ENCODE measurements around the gene RESP18.
"Not testable (repeated sequence)": the region's sequence is repeated elsewhere in the genome, so short reads cannot be mapped to it uniquely, and the experiment has no call there.

Gene RESP18

GRCh38 chr2:219350710-219351221, 18.2 kb upstream of the RESP18 start:
- H3K36me3 ChIP-seq (replicated peaks): no peaks in the 10 kb centered on the region
- in situ Hi-C loops (cut with MboI; ENCODE audit: low sequenced_read_pairs): no loop called here
- peak in 1 of 2 experiments; percentile 22 for DNase-seq (ENCODE audit: low spot score in 2 of 2)

GRCh38 chr2:219350215-219350614, 17.7 kb upstream of the RESP18 start:
- no peak overlapping the region for H3K4me3 ChIP-seq
- peaks cover 4% of the 10 kb centered on the region for H3K27me3 ChIP-seq (ENCODE audit: low read depth)
- H3K4me1 ChIP-seq: no peaks in the 10 kb centered on the region
- no peaks in the 10 kb centered on the region for H3K36me3 ChIP-seq (replicated peaks)
- in situ Hi-C loops (cut with MboI; ENCODE audit: low sequenced_read_pairs): no loop called here
- H3K9me3 ChIP-seq: no peaks in the 10 kb centered on the region
- no peak for DNase-seq (ENCODE audit: low spot score in 2 of 2)

More at GRCh38 chr2:219350710-219351221, 18.2 kb upstream of the RESP18 start:
- H3K4me3 ChIP-seq: no peak overlapping the region
- no peaks in the 10 kb centered on the region for H3K4me1 ChIP-seq
- peaks cover 9% of the 10 kb centered on the region for H3K27me3 ChIP-seq (ENCODE audit: low read depth)
- H3K9me3 ChIP-seq: no peaks in the 10 kb centered on the region

- Histone ChIP-seq H3K36me3 (replicated peaks) (no peaks in the 10 kb centered on the region), H3K4me1 (no peaks in the 10 kb centered on the region), H3K9me3 (no peaks in the 10 kb centered on the region), H3K4me3 (no peak overlapping the region), H3K27me3 (ENCODE audit: low read depth) (peaks cover 21% of the 10 kb centered on the region; the same call in 1 of the 2 replicates)
- DNase-seq (ENCODE audit: low spot score in 2 of 2): no peak
- in situ Hi-C loops (cut with MboI; ENCODE audit: low sequenced_read_pairs): no loop called here
Measured at GRCh38 chr2:219344751-219345430, 12.3 kb upstream of the RESP18 start.

- no peaks in the 10 kb centered on the region for H3K36me3 ChIP-seq (replicated peaks)
- peaks cover 20% of the 10 kb centered on the region for H3K27me3 ChIP-seq (ENCODE audit: low read depth)
- no peaks in the 10 kb centered on the region for H3K9me3 ChIP-seq
- H3K4me3 ChIP-seq: no peak overlapping the region
- no peak for DNase-seq (ENCODE audit: low spot score in 2 of 2)
- no peaks in the 10 kb centered on the region for H3K4me1 ChIP-seq
- in situ Hi-C loops (cut with MboI; ENCODE audit: low sequenced_read_pairs): no loop called here
Measured at GRCh38 chr2:219335373-219335786, 2.8 kb upstream of the RESP18 start.

- Histone ChIP-seq H3K4me3 (no peak overlapping the region), H3K36me3 (replicated peaks) (no peaks in the 10 kb centered on the region), H3K4me1 (no peaks in the 10 kb centered on the region), H3K27me3 (ENCODE audit: low read depth) (peaks cover 14% of the 10 kb centered on the region), H3K9me3 (no peaks in the 10 kb centered on the region)
- DNase-seq (ENCODE audit: low spot score in 2 of 2): no peak
- in situ Hi-C loops (cut with MboI; ENCODE audit: low sequenced_read_pairs): no loop called here
Measured at GRCh38 chr2:219334076-219334475, 1.5 kb upstream of the RESP18 start.

- in situ Hi-C loops (cut with MboI; ENCODE audit: low sequenced_read_pairs): no loop called here
- Histone ChIP-seq H3K4me3 (no peak overlapping the region), H3K27me3 (ENCODE audit: low read depth) (peaks cover 12% of the 10 kb centered on the region), H3K36me3 (replicated peaks) (no peaks in the 10 kb centered on the region), H3K9me3 (no peaks in the 10 kb centered on the region), H3K4me1 (no peaks in the 10 kb centered on the region)
- DNase-seq (ENCODE audit: low spot score in 2 of 2): peak in 1 of 2 experiments; percentile 67
Measured at GRCh38 chr2:219331560-219332213, 857 bp downstream of the RESP18 start.

- in situ Hi-C loops (cut with MboI; ENCODE audit: low sequenced_read_pairs): no loop called here
Measured at GRCh38 chr2:219327719-219328118, 4.8 kb downstream of the RESP18 start.

GRCh38 chr2:219325657-219326315, 6.8 kb downstream of the RESP18 start:
- Histone ChIP-seq H3K36me3 (replicated peaks) (no peaks in the 10 kb centered on the region), H3K4me3 (no peak overlapping the region), H3K4me1 (no peaks in the 10 kb centered on the region), H3K9me3 (no peaks in the 10 kb centered on the region), H3K27me3 (ENCODE audit: low read depth) (peaks cover 2% of the 10 kb centered on the region; the same call in 1 of the 2 replicates)
- DNase-seq (ENCODE audit: low spot score in 2 of 2): no peak
- in situ Hi-C loops (cut with MboI; ENCODE audit: low sequenced_read_pairs): no loop called here

More at GRCh38 chr2:219327719-219328118, 4.8 kb downstream of the RESP18 start:
- Histone ChIP-seq H3K4me3 (no peak overlapping the region), H3K36me3 (replicated peaks) (no peaks in the 10 kb centered on the region), H3K4me1 (no peaks in the 10 kb centered on the region), H3K27me3 (ENCODE audit: low read depth) (peaks cover 6% of the 10 kb centered on the region), H3K9me3 (no peaks in the 10 kb centered on the region)
- DNase-seq (ENCODE audit: low spot score in 2 of 2): no peak

GRCh38 chr2:219325136-219325535, 7.4 kb downstream of the RESP18 start:
- H3K36me3 ChIP-seq (replicated peaks): no peaks in the 10 kb centered on the region
- no peaks in the 10 kb centered on the region for H3K4me1 ChIP-seq
- in situ Hi-C loops (cut with MboI; ENCODE audit: low sequenced_read_pairs): no loop called here
- DNase-seq (ENCODE audit: low spot score in 2 of 2): no peak
- no peak overlapping the region for H3K4me3 ChIP-seq
- H3K27me3 ChIP-seq (ENCODE audit: low read depth): peaks cover 2% of the 10 kb centered on the region; the same call in 1 of the 2 replicates
- H3K9me3 ChIP-seq: no peaks in the 10 kb centered on the region

GRCh38 chr2:219323434-219323833, 9.1 kb downstream of the RESP18 start:
- Histone ChIP-seq H3K4me1 (no peaks in the 10 kb centered on the region), H3K27me3 (ENCODE audit: low read depth) (no peaks in the 10 kb centered on the region), H3K36me3 (replicated peaks) (no peaks in the 10 kb centered on the region), H3K9me3 (no peaks in the 10 kb centered on the region), H3K4me3 (no peak overlapping the region)
- DNase-seq (ENCODE audit: low spot score in 2 of 2): no peak
- in situ Hi-C loops (cut with MboI; ENCODE audit: low sequenced_read_pairs): no loop called here

- no peak for DNase-seq (ENCODE audit: low spot score in 2 of 2)
- Histone ChIP-seq H3K9me3 (no peaks in the 10 kb centered on the region), H3K36me3 (replicated peaks) (no peaks in the 10 kb centered on the region), H3K4me3 (no peak overlapping the region), H3K4me1 (no peaks in the 10 kb centered on the region), H3K27me3 (ENCODE audit: low read depth) (0 out of 2 replicates have a peak, but pooled peaks cover 3% of the 10 kb centered on the region)
- in situ Hi-C loops (cut with MboI; ENCODE audit: low sequenced_read_pairs): no loop called here
Measured at GRCh38 chr2:219314804-219315468, 17.6 kb downstream of the RESP18 start.

GRCh38 chr2:219312683-219313263, 19.8 kb downstream of the RESP18 start:
- DNase-seq (ENCODE audit: low spot score in 2 of 2); H3K4me3 ChIP-seq; H3K9me3 ChIP-seq; H3K4me1 ChIP-seq; H3K36me3 ChIP-seq (replicated peaks); in situ Hi-C loops (cut with MboI; ENCODE audit: low sequenced_read_pairs): not testable (repeated sequence)
- peaks cover 11% of the 10 kb centered on the region; the same call in 1 of the 2 replicates for H3K27me3 ChIP-seq (ENCODE audit: low read depth)

- H3K4me1 ChIP-seq: no peaks in the 10 kb centered on the region
- DNase-seq (ENCODE audit: low spot score in 2 of 2): no peak
- no peaks in the 10 kb centered on the region for H3K36me3 ChIP-seq (replicated peaks)
- in situ Hi-C loops (cut with MboI; ENCODE audit: low sequenced_read_pairs): no loop called here
- H3K4me3 ChIP-seq: no peak within 1 kb of the TSS
- no peaks in the 10 kb centered on the region; the same call in 1 of the 2 replicates for H3K9me3 ChIP-seq
- H3K27me3 ChIP-seq (ENCODE audit: low read depth): peaks cover 15% of the 10 kb centered on the region
Measured at GRCh38 chr2:219309278-219309677, 23.3 kb downstream of the RESP18 start, which contains the start of gene PTPRN. Gene PTPRN (minus strand): TSS chr2:219309401. CDS start chr2:219309332, 69 bp downstream.

Data from HAP-1 (cell line).